IMR-90 (cell line): ENCODE measurements around the gene SMYD4.

ENCODE experiments used
- CTCF ChIP-seq: conservative IDR thresholded peaks from 2 replicates; pipeline ENCODE4 v1.5.1; 2012; ENCODE audit warnings: mild to moderate bottlenecking, low read depth, low read length, improper control_type of control experiment
- MXI1 ChIP-seq: IDR thresholded peaks from 2 replicates; pipeline ENCODE4 v1.6.1; 2012; ENCODE audit warnings: low read depth, mild to moderate bottlenecking, low read length, moderate library complexity, borderline replicate concordance
- POLR2A ChIP-seq: IDR thresholded peaks from 2 replicates; pipeline ENCODE4 v1.6.1; 2012; ENCODE audit warnings: mild to moderate bottlenecking, low read depth, low read length
- RCOR1 ChIP-seq: IDR thresholded peaks from 2 replicates; pipeline ENCODE4 v1.6.1; 2012; ENCODE audit warnings: mild to moderate bottlenecking, low read length, improper control_type of control experiment; ENCODE audit not compliant: insufficient replicate concordance
- RFX5 ChIP-seq: IDR thresholded peaks from 2 replicates; pipeline ENCODE4 v1.8.0; 2012; ENCODE audit warnings: low read depth, mild to moderate bottlenecking, low read length, moderate library complexity
- TF ChIP-seq, protein P1 (sequence below): fragments of 150-350 bp; IDR thresholded peaks from 2 replicates; pipeline ENCODE4 v1.6.1; 2017; ENCODE audit warnings: mild to moderate bottlenecking, antibody characterized with exemption, low read length, low read depth

DNA sequence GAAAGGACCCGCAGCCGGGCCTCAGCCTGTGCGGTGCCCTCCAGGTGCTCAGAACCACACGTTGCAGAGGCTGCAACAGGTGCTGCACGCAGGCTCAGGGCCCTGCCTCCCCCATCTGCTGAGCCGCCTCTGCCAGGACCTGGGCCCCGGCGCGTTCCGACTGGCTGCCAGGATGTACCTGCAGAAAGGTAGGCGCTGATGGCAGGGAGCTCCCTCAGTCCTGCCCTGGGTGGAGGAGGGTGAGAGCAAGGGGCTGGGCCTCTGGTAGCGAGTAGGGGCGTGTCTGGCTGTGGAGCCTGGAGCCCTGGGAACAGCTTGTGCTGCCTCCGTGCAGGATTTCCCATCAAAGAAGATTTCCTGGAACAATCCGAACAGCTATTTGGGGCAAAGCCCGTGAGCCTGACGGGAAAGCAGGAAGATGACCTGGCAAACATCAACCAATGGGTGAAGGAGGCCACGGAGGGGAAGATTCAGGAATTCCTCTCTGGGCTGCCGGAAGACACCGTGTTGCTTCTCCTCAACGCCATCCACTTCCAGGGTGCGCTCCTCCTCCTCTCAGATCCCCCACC is 82.6 kb downstream of the SMYD4 start:
- no peak for TF ChIP-seq CTCF
- TF ChIP-seq, protein P1, sequence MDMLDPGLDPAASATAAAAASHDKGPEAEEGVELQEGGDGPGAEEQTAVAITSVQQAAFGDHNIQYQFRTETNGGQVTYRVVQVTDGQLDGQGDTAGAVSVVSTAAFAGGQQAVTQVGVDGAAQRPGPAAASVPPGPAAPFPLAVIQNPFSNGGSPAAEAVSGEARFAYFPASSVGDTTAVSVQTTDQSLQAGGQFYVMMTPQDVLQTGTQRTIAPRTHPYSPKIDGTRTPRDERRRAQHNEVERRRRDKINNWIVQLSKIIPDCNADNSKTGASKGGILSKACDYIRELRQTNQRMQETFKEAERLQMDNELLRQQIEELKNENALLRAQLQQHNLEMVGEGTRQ: no peak
- TF ChIP-seq RFX5: no peak
- no peak for TF ChIP-seq RCOR1
- TF ChIP-seq POLR2A: no peak
- no peak for TF ChIP-seq MXI1
